ENCODE measurements around the gene CREB5.

DNA sequence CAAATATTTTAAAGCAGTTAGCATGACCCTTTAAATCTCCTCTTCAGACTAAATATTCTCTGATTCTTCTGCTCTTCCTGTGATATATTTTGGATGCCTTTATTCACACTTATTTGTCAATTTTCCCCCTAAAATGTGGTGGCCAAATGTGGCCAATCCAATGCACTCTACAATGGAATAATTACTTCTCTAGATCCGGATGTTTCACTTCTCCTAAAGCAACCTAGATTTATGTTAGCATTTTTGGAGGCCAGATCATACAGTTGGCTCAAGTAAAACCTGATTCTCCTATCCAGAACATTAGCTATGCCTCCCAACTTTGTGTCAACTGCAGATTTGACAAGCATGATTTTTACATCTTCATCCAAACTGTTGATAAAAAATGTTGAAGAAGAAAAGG lies 153.7 kb downstream of the CREB5 start:
- TF ChIP-seq, protein P1, sequence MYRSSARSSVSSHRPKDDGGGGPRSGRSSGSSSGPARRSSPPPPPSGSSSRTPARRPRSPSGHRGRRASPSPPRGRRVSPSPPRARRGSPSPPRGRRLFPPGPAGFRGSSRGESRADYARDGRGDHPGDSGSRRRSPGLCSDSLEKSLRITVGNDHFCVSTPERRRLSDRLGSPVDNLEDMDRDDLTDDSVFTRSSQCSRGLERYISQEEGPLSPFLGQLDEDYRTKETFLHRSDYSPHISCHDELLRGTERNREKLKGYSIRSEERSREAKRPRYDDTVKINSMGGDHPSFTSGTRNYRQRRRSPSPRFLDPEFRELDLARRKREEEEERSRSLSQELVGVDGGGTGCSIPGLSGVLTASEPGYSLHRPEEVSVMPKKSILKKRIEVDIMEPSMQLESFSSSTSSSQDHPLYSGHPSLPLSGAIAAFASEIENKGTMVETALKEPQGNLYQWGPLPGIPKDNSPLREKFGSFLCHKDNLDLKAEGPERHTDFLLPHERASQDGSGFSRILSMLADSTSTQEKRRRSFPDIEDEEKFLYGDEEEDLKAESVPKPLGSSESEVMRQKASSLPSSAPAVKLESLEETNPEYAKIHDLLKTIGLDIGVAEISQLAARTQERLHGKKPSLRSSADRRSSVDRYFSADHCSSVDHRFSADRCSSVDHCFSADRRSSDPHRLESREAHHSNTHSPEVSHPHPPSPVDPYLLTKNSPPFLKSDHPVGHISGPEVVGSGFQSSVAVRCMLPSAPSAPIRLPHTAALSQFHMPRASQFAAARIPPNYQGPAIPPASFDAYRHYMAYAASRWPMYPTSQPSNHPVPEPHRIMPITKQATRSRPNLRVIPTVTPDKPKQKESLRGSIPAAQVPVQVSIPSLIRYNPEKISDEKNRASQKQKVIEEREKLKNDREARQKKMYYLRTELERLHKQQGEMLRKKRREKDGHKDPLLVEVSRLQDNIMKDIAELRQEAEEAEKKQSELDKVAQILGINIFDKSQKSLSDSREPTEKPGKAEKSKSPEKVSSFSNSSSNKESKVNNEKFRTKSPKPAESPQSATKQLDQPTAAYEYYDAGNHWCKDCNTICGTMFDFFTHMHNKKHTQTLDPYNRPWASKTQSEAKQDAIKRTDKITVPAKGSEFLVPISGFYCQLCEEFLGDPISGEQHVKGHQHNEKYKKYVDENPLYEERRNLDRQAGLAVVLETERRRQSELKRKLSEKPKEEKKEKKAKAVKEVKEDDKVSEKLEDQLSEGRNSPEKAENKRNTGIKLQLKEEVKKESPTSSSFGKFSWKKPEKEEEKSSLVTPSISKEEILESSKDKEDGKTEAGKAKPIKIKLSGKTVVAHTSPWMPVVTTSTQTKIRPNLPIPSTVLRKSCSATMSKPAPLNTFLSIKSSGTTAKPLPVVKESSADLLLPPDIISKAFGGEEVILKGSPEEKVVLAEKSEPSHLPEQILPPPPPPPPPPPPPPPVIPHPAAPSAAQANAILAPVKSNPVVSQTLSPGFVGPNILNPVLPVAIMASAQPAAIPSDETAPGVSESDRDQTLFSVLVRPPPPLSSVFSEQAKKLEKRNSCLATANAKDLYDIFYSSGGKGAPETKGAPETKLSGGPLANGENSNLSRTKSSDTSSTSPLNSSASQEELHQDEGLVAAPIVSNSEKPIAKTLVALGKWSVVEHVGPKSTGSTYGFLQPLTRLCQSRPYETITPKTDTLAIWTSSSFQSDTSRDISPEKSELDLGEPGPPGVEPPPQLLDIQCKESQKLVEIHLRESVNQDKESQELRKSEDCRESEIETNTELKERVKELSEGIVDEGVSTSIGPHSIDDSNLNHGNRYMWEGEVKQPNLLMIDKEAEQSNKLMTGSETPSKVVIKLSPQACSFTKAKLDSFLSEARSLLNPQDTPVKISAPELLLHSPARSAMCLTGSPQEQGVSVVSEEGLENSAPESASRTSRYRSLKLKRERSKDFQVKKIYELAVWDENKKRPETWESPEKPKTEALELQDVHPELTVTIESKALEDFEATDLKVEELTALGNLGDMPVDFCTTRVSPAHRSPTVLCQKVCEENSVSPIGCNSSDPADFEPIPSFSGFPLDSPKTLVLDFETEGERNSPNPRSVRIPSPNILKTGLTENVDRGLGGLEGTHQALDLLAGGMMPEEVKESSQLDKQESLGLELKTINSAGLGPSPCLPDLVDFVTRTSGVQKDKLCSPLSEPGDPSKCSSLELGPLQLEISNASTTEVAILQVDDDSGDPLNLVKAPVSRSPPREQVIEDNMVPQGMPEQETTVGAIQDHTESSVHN (CRISPR knock-in tag; IDR thresholded peaks at IDR 0.05): no peak
- TF ChIP-seq ZNF20 (CRISPR knock-in tag; IDR thresholded peaks at IDR 0.05) (no peak), TAF1 (CRISPR knock-in tag; IDR thresholded peaks at IDR 0.05) (no peak), EZH2 (conservative IDR thresholded peaks at IDR 0.05; ENCODE audit: low read depth, low read length) (no peak), RAD21 (CRISPR knock-in tag; IDR thresholded peaks at IDR 0.05) (no peak), CBFB (CRISPR knock-in tag; IDR thresholded peaks at IDR 0.05) (no peak), ZNF331 (CRISPR knock-in tag; IDR thresholded peaks at IDR 0.05) (no peak), YY1 (IDR thresholded peaks at IDR 0.05; ENCODE audit: insufficient read depth, insufficient replicate concordance, low read depth, low read length) (no peak), HIVEP1 (CRISPR knock-in tag; IDR thresholded peaks at IDR 0.05) (no peak), CEBPB (IDR thresholded peaks at IDR 0.05; ENCODE audit: borderline replicate concordance, low read depth, low read length) (no peak), ZBTB8A (CRISPR knock-in tag; IDR thresholded peaks at IDR 0.05; ENCODE audit: borderline replicate concordance, low read depth) (no peak)
- TF ChIP-seq, protein P2, sequence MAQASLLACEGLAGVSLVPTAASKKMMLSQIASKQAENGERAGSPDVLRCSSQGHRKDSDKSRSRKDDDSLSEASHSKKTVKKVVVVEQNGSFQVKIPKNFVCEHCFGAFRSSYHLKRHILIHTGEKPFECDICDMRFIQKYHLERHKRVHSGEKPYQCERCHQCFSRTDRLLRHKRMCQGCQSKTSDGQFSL (CRISPR knock-in tag; IDR thresholded peaks at IDR 0.05): no peak
- TF ChIP-seq, protein P3, sequence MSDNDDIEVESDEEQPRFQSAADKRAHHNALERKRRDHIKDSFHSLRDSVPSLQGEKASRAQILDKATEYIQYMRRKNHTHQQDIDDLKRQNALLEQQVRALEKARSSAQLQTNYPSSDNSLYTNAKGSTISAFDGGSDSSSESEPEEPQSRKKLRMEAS (IDR thresholded peaks at IDR 0.05): no peak
- TF ChIP-seq, protein P4, sequence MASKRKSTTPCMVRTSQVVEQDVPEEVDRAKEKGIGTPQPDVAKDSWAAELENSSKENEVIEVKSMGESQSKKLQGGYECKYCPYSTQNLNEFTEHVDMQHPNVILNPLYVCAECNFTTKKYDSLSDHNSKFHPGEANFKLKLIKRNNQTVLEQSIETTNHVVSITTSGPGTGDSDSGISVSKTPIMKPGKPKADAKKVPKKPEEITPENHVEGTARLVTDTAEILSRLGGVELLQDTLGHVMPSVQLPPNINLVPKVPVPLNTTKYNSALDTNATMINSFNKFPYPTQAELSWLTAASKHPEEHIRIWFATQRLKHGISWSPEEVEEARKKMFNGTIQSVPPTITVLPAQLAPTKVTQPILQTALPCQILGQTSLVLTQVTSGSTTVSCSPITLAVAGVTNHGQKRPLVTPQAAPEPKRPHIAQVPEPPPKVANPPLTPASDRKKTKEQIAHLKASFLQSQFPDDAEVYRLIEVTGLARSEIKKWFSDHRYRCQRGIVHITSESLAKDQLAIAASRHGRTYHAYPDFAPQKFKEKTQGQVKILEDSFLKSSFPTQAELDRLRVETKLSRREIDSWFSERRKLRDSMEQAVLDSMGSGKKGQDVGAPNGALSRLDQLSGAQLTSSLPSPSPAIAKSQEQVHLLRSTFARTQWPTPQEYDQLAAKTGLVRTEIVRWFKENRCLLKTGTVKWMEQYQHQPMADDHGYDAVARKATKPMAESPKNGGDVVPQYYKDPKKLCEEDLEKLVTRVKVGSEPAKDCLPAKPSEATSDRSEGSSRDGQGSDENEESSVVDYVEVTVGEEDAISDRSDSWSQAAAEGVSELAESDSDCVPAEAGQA (IDR thresholded peaks at IDR 0.05; ENCODE audit: low read depth): no peak
- TF ChIP-seq, protein P4 (CRISPR knock-in tag; IDR thresholded peaks at IDR 0.05; ENCODE audit: borderline replicate concordance): no peak
